ENCODE measurements around the gene TGM4.

The TGM4 gene

GRCh38 chr3:44952689-44953088 is 78.3 kb downstream of the TGM4 start:
- TF ChIP-seq CTCF (IDR thresholded peaks at IDR 0.05; ENCODE audit: unreplicated experiment in 3 of 3) = no peak
- H3K9me3 Mint-ChIP-seq = no peaks in the 10 kb centered on the region
- H3K36me3 Mint-ChIP-seq (ENCODE audit: low read depth) = peaks cover 3% of the 10 kb centered on the region
- no peaks in the 10 kb centered on the region for H3K4me1 Mint-ChIP-seq
- no peak overlapping the region for H3K27ac Mint-ChIP-seq
- no peak overlapping the region for H3K4me3 Mint-ChIP-seq
- H3K27me3 Mint-ChIP-seq (ENCODE audit: low read depth) = no peaks in the 10 kb centered on the region

DNA sequence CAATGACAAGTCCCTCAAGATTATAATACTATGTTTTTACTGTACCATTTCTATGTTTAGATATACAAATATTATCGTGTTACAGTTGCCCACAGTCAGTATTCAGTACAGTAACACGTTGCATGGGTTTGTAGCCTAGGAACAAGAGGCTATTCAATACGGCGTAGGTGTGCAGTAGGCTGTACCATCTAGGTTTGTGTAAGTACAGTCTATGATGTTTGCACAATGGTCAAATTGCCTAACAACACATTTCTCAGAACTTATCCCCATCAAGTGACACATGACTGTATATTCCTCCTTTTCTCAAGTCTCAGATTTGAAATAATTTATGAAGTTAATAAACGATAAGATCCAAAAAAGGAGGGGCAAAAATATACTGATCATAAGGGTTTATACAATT is 79.9 kb downstream of the TGM4 start:
- H3K27me3 Mint-ChIP-seq (ENCODE audit: low read depth) = no peaks in the 10 kb centered on the region
- H3K4me3 Mint-ChIP-seq = no peak overlapping the region
- H3K9me3 Mint-ChIP-seq = no peaks in the 10 kb centered on the region
- TF ChIP-seq CTCF (IDR thresholded peaks at IDR 0.05; ENCODE audit: unreplicated experiment in 3 of 3) = no peak
- no peaks in the 10 kb centered on the region for H3K4me1 Mint-ChIP-seq
- peaks cover 12% of the 10 kb centered on the region for H3K36me3 Mint-ChIP-seq (ENCODE audit: low read depth)
- no peak overlapping the region for H3K27ac Mint-ChIP-seq

DNA sequence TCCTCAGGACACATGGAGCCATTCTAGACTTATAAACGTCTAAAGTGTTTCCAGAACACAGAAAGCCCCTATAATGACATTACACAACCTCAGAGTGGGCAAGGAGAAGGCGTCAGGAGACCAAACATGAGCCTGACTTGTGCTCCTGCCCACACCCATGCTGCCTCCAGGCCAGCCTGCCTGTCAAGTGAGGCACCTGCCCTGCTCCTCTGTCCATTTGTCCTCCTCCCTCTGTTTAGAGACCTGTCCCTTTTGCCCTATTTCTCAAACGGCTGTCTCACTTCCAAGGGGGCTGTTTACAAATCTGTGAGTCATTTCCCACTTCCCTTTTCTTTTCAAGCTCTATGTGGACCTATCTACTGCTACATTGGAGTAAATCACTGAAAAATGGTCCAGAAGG is 80.6 kb downstream of the TGM4 start:
- Mint-ChIP-seq H3K27ac (no peak overlapping the region), H3K4me1 (no peaks in the 10 kb centered on the region), H3K4me3 (no peak overlapping the region), H3K9me3 (no peaks in the 10 kb centered on the region), H3K27me3 (ENCODE audit: low read depth) (no peaks in the 10 kb centered on the region), H3K36me3 (ENCODE audit: low read depth) (peaks cover 12% of the 10 kb centered on the region)
- TF ChIP-seq CTCF (IDR thresholded peaks at IDR 0.05; ENCODE audit: unreplicated experiment in 3 of 3) = no peak

GRCh38 chr3:44955917-44956316 is 81.5 kb downstream of the TGM4 start:
- H3K4me3 Mint-ChIP-seq = no peak overlapping the region
- H3K4me1 Mint-ChIP-seq = no peaks in the 10 kb centered on the region
- H3K9me3 Mint-ChIP-seq = no peaks in the 10 kb centered on the region
- H3K27me3 Mint-ChIP-seq (ENCODE audit: low read depth) = no peaks in the 10 kb centered on the region
- H3K27ac Mint-ChIP-seq = no peak overlapping the region
- peaks cover 12% of the 10 kb centered on the region for H3K36me3 Mint-ChIP-seq (ENCODE audit: low read depth)
- TF ChIP-seq CTCF (IDR thresholded peaks at IDR 0.05; ENCODE audit: unreplicated experiment in 3 of 3) = no peak

DNA sequence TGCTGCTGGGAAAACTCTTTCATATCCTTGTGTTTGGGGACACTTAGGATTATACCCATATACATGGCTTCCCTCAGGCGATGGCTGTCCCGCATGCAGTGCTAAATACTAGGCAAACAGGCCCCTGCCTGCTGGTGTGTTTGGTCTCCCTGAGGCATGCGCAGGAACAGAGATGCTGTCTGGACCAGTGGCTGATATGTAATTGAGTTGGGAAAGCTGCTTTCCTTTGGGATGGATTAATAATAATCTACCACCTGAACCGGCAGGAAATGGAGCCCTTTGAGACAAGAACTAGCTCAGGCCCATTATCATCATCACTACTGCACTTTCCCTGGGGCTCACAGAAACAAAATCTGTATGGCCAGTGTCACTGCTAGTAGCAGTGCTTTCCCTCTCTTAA is 83.6 kb downstream of the TGM4 start:
- Mint-ChIP-seq H3K4me1 (no peaks in the 10 kb centered on the region), H3K27ac (no peak overlapping the region), H3K9me3 (no peaks in the 10 kb centered on the region), H3K36me3 (ENCODE audit: low read depth) (peaks cover 12% of the 10 kb centered on the region), H3K27me3 (ENCODE audit: low read depth) (no peaks in the 10 kb centered on the region), H3K4me3 (no peak overlapping the region)
- TF ChIP-seq CTCF (IDR thresholded peaks at IDR 0.05; ENCODE audit: unreplicated experiment in 3 of 3) = no peak

- no peaks in the 10 kb centered on the region for H3K4me1 Mint-ChIP-seq
- no peaks in the 10 kb centered on the region for H3K9me3 Mint-ChIP-seq
- H3K27me3 Mint-ChIP-seq (ENCODE audit: low read depth) = no peaks in the 10 kb centered on the region
- no peak for TF ChIP-seq CTCF (IDR thresholded peaks at IDR 0.05; ENCODE audit: unreplicated experiment in 3 of 3)
- H3K27ac Mint-ChIP-seq = no peak overlapping the region
- H3K4me3 Mint-ChIP-seq = no peak overlapping the region
- peaks cover 12% of the 10 kb centered on the region for H3K36me3 Mint-ChIP-seq (ENCODE audit: low read depth)
Observed at GRCh38 chr3:44958386-44958785, 84.0 kb downstream of the TGM4 start.

All from nephron (organoid).